Measurements from ENCODE around the gene PAQR7.

GRCh38 chr1:25864434-25864833 is 11.1 kb downstream of the PAQR7 start:
- no peak for TF ChIP-seq EZH2 (IDR thresholded peaks at IDR 0.05; ENCODE audit: borderline replicate concordance, insufficient read depth, low read length, poor library complexity, severe bottlenecking)
- TF ChIP-seq CTCF (IDR thresholded peaks at IDR 0.05; ENCODE audit: poor library complexity, severe bottlenecking), result no peak
- no peak for TF ChIP-seq EP300 (conservative IDR thresholded peaks at IDR 0.05; ENCODE audit: poor library complexity, severe bottlenecking)
- TF ChIP-seq POLR2AphosphoS5 (IDR thresholded peaks at IDR 0.05), result no peak
- no peak for TF ChIP-seq TAF1 (IDR thresholded peaks at IDR 0.05; ENCODE audit: low read depth)
- TF ChIP-seq REST (IDR thresholded peaks at IDR 0.05; ENCODE audit: borderline replicate concordance), result no peak
- no peak for TF ChIP-seq SMC3 (conservative IDR thresholded peaks at IDR 0.05; ENCODE audit: poor library complexity)
- no peak for TF ChIP-seq MXI1 (conservative IDR thresholded peaks at IDR 0.05; ENCODE audit: poor library complexity, severe bottlenecking)
